ENCODE measurements around the gene MTA1.

The MTA1 gene

DNA sequence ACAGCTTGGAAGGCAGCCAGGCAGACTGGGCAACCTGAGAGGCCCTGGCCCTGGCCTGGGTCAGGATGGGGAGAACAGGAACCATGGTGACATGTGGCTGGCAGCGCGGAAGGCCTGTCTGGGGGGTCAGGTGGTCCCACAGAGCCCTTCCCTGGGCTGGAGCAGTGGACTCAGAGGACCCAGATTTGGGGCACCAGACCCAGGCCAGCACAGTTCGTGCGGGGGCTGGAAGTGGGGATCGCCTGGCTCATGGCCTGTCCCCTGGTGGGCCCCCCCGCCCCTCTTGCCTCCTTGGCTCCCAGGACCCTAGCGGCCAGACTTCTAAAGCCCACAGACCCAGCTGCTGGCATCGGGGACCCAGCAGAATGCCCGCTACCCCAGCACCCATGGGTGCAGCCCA is 21.4 kb downstream of the MTA1 start:
- DNase-seq (ENCODE audit: low read depth in 1 of 2, low spot score in 1 of 2) = no peak
- no peak overlapping the region for H3K27ac ChIP-seq (replicated peaks)
- H3K27me3 ChIP-seq (ENCODE audit: insufficient read depth, poor library complexity, severe bottlenecking) = no peaks in the 10 kb centered on the region
- H3K4me3 ChIP-seq (replicated peaks; ENCODE audit: insufficient read depth, low read length) = no peak overlapping the region
- TF ChIP-seq, protein P1, sequence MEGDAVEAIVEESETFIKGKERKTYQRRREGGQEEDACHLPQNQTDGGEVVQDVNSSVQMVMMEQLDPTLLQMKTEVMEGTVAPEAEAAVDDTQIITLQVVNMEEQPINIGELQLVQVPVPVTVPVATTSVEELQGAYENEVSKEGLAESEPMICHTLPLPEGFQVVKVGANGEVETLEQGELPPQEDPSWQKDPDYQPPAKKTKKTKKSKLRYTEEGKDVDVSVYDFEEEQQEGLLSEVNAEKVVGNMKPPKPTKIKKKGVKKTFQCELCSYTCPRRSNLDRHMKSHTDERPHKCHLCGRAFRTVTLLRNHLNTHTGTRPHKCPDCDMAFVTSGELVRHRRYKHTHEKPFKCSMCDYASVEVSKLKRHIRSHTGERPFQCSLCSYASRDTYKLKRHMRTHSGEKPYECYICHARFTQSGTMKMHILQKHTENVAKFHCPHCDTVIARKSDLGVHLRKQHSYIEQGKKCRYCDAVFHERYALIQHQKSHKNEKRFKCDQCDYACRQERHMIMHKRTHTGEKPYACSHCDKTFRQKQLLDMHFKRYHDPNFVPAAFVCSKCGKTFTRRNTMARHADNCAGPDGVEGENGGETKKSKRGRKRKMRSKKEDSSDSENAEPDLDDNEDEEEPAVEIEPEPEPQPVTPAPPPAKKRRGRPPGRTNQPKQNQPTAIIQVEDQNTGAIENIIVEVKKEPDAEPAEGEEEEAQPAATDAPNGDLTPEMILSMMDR (IDR thresholded peaks at IDR 0.05; ENCODE audit: insufficient read depth, low read length) = no peak
- TF ChIP-seq POLR2AphosphoS5 (IDR thresholded peaks at IDR 0.05; ENCODE audit: low read depth) (no peak), GABPA (IDR thresholded peaks at IDR 0.05; ENCODE audit: low read depth) (no peak), SPI1 (IDR thresholded peaks at IDR 0.05; ENCODE audit: borderline replicate concordance, low read depth) (no peak)
- TF ChIP-seq, protein P2, sequence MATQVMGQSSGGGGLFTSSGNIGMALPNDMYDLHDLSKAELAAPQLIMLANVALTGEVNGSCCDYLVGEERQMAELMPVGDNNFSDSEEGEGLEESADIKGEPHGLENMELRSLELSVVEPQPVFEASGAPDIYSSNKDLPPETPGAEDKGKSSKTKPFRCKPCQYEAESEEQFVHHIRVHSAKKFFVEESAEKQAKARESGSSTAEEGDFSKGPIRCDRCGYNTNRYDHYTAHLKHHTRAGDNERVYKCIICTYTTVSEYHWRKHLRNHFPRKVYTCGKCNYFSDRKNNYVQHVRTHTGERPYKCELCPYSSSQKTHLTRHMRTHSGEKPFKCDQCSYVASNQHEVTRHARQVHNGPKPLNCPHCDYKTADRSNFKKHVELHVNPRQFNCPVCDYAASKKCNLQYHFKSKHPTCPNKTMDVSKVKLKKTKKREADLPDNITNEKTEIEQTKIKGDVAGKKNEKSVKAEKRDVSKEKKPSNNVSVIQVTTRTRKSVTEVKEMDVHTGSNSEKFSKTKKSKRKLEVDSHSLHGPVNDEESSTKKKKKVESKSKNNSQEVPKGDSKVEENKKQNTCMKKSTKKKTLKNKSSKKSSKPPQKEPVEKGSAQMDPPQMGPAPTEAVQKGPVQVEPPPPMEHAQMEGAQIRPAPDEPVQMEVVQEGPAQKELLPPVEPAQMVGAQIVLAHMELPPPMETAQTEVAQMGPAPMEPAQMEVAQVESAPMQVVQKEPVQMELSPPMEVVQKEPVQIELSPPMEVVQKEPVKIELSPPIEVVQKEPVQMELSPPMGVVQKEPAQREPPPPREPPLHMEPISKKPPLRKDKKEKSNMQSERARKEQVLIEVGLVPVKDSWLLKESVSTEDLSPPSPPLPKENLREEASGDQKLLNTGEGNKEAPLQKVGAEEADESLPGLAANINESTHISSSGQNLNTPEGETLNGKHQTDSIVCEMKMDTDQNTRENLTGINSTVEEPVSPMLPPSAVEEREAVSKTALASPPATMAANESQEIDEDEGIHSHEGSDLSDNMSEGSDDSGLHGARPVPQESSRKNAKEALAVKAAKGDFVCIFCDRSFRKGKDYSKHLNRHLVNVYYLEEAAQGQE (IDR thresholded peaks at IDR 0.05; ENCODE audit: insufficient replicate concordance, low read depth) = no peak

DNA sequence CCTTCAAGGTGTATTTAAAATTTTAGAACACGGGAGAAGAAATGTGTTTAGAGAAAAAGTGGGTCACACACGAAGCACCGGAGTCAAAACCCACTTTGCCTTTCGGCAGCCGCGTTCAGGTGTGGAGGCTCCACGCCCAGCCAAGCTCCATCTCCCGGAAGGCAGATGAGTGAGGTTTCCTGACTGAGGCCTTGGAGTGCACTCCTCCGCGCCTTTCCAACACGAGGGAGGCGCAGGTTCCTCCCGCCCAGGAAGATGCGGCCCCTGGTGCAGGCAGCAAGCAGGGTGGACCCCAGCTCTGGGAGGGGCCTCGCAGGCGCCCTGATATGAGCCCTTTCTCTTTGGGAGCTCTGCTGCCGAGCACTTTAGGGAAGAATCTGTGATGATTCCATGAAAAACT is 22.5 kb downstream of the MTA1 start:
- Histone ChIP-seq H3K4me3 (replicated peaks; ENCODE audit: insufficient read depth, low read length) (no peak overlapping the region), H3K27ac (replicated peaks) (no peak overlapping the region), H3K27me3 (ENCODE audit: insufficient read depth, poor library complexity, severe bottlenecking) (no peaks in the 10 kb centered on the region)
- DNase-seq (ENCODE audit: low read depth in 1 of 2, low spot score in 1 of 2) = no peak
- TF ChIP-seq, protein P2 (IDR thresholded peaks at IDR 0.05; ENCODE audit: insufficient replicate concordance, low read depth) = no peak
- TF ChIP-seq POLR2AphosphoS5 (IDR thresholded peaks at IDR 0.05; ENCODE audit: low read depth) (no peak), SPI1 (IDR thresholded peaks at IDR 0.05; ENCODE audit: borderline replicate concordance, low read depth) (no peak), GABPA (IDR thresholded peaks at IDR 0.05; ENCODE audit: low read depth) (no peak)
- TF ChIP-seq, protein P1 (IDR thresholded peaks at IDR 0.05; ENCODE audit: insufficient read depth, low read length) = no peak

DNA sequence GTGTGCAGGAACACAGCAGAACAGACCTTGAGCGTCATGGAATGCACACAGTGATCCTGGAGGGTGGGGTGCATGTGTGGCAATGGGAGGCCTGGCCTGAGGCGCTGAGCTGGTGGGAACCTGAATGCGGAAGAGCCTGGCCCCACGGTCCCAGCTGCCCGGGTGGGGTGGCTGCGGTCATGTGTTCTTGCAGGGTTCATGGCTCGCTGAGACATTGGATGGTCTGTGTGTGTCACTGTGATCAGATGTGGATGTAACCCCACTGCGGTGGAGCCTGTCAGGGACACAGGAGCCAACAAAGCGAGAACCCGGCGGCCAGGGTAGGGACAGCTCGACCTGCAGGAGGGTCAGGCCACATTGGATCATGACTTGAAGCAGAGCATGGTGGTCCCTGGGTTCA is 23.2 kb downstream of the MTA1 start:
- TF ChIP-seq, protein P1 (IDR thresholded peaks at IDR 0.05; ENCODE audit: insufficient read depth, low read length) = no peak
- TF ChIP-seq POLR2AphosphoS5 (IDR thresholded peaks at IDR 0.05; ENCODE audit: low read depth) (no peak), GABPA (IDR thresholded peaks at IDR 0.05; ENCODE audit: low read depth) (no peak), SPI1 (IDR thresholded peaks at IDR 0.05; ENCODE audit: borderline replicate concordance, low read depth) (no peak)
- TF ChIP-seq, protein P2 (IDR thresholded peaks at IDR 0.05; ENCODE audit: insufficient replicate concordance, low read depth) = no peak
- DNase-seq (ENCODE audit: low read depth in 1 of 2, low spot score in 1 of 2) = no peak
- Histone ChIP-seq H3K27ac (replicated peaks) (no peak overlapping the region), H3K4me3 (replicated peaks; ENCODE audit: insufficient read depth, low read length) (no peak overlapping the region), H3K27me3 (ENCODE audit: insufficient read depth, poor library complexity, severe bottlenecking) (no peaks in the 10 kb centered on the region)

All from HL-60 (cell line).